NCI-H748 (cell line): Measurements from ENCODE around the gene PTGES3L.
"Not testable (repeated sequence)": the region's sequence is repeated elsewhere in the genome, so short reads cannot be mapped to it uniquely, and the experiment has no call there.

ENCODE experiments used
- DNase-seq: peaks from one replicate; lab custom pipeline; 2025; ENCODE audit not compliant: unreplicated experiment; lab: John Stamatoyannopoulos, UW

The PTGES3L gene

DNA sequence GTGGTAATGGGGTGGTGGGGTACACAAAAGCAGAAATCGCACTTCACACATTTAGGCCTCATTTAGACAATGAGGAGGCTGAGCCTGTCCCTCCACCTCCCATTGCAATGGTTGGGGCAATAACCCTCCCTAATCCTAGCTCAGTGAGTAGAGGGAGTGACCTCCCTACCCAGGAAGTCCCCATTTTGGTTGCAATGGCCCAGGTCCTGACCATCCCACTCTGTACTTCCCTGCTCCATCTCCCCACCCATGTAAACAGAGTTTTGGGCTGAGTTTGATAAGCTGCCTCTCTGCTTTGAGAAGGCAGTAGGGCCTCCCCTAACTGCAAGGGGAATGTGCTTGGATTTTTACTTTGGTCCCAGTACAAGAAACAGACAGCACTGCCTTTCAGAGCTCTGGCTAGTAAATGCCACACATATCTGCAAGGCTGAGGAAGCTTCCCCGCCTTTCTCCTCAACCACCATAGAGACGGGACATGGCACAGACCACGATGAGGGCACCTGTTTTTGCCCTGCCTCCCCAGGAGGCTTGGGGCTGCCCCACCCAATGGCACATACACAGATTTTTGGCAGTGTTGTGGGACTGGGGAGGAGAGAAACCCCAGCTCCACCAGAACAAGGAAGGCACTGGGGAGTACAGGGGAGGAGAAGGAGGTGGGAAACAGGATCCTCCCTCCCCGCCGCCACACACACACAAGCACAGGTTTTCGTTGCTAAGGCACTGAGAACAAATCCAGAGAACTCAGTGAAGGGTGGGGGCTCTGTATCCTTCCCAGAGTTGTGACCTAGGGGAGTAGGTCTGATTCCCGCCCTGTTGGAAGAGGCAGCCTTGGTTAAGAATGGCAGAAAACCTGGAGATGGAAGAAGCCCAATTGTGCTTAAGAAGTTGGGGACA lies 35.0 kb upstream of the PTGES3L start:
- DNase-seq, result no peak

DNA sequence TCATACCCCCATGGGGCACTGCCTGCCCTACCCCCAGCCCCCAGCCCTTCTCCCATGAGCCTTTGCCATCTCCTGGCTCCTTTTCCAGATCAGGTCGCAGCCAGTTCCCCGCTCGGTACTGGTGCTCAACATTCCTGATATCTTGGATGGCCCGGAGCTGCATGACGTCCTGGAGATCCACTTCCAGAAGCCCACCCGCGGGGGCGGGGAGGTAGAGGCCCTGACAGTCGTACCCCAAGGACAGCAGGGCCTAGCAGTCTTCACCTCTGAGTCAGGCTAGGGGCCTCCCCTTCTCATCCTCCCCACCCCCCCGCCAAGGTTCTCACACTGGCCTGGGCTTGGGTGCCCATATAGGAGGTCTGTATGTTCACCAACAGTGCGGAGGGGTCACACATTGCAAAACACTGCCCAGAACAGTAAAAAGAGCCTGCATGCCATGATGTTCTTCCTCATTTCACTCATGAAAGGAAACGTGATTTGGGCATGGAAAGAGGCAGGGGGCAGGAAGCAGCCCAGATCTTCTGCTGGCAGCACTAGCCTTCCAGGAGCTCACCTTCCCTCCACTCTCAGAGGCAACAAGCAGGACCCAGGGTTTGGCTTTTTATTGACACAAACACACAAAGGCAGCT lies 34.3 kb upstream of the PTGES3L start:
- DNase-seq, result no peak

GRCh38 chr17:43013296-43013695 lies 33.4 kb upstream of the PTGES3L start:
- no peak for DNase-seq

- DNase-seq, result no peak
These were observed 32.0 kb upstream of the PTGES3L start for GRCh38 chr17:43011728-43012472.

DNA sequence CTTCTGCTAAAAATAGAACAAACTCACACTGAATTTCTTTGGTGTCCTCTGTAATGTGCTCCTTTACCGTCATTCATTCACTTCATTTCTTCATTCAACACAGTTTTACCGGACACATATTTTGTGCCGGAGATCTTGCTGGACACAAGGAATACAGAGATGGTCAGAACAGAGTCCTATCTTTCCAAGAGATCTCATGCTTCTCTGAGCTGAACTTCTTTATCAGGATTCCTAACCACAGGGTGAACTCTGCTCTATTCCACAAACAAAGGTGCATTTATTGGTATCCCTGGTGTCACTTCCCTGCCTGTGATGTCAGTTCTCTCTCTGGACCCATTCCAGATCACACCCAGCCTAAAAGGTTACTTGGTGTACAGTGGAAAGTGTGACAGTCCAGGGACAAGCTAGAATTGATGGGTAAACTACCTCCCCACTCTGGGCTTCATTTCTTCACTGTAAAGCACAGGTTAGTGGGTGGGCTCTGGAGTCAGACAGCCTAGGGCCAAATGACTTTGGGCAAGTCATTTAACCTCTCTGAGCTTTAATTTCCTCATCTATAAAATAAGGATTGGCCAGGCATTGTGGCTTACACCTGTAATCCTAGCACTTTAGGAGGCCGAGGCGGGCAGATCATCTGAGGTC lies 30.9 kb upstream of the PTGES3L start:
- DNase-seq, result no peak

- DNase-seq, result peak; percentile 69
These were observed 27.0 kb upstream of the PTGES3L start, which contains the start of gene IFI35 for GRCh38 chr17:43006639-43007551. Gene IFI35 (plus strand): TSS chr17:43006784. CDS start chr17:43006948, 164 bp downstream.

DNA sequence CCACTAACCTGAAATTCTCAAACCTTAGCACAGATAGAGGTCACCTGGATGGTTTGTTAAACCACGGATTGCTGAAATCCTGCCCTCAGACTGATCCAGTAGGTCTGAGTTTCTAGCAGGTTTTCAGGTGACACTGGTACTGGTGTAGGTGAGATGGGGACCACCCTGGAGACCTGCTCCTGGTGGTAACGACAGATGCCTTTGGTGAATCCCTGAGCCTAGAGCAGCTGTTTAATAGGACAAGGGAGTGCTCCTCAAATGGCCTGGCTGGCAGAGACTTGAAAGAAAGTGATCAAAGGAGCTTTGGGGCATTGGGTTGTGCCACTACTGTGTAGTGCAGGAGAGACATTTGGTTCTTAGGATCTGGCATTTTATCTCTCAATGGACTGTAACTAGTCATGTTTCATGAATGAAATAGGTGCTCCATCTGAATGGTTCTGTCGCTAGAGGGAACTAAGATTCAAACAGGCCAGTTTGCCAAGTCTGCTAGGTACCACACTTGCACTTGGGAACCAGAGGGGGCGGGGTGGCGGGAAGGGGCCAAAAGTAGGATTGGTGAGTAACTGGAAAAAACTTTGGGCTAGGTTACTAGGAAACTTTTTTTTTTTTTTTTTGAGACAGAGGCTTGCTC lies 23.8 kb upstream of the PTGES3L start:
- DNase-seq, result no peak

GRCh38 chr17:43000894-43001293 lies 21.0 kb upstream of the PTGES3L start:
- DNase-seq, result not testable (repeated sequence)

DNA sequence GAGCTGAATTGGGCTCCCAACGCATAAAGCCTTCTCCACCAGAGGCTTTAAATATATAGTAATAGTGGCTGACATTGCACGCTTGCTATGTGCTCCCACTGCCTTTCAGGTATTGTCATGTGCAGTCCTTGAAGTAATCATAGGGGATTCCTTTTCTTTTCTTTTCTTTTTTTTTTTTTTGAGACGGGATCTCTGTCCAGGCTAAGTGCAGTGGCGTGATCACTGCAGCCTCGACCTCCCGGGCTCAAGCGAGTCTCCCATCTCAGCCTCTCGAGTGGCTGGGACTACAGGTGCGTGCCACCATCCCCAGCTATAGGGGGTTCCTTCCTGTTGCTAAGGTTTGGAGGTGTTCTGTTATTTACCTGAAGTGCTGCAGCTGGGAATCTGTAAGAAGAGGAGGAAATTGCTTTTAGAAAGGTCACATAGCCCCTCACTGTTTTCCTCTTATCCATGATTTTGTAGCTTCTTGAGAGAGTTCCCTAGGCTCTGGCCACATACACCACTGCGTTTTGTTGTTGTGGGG lies 19.2 kb upstream of the PTGES3L start:
- DNase-seq, result no peak

GRCh38 chr17:42997984-42998938 lies 18.4 kb upstream of the PTGES3L start, which contains the start of gene RPL27:
Gene RPL27 (plus strand): TSS chr17:42998419. CDS start chr17:42998751, 332 bp downstream.
- DNase-seq, result peak; percentile 100

DNA sequence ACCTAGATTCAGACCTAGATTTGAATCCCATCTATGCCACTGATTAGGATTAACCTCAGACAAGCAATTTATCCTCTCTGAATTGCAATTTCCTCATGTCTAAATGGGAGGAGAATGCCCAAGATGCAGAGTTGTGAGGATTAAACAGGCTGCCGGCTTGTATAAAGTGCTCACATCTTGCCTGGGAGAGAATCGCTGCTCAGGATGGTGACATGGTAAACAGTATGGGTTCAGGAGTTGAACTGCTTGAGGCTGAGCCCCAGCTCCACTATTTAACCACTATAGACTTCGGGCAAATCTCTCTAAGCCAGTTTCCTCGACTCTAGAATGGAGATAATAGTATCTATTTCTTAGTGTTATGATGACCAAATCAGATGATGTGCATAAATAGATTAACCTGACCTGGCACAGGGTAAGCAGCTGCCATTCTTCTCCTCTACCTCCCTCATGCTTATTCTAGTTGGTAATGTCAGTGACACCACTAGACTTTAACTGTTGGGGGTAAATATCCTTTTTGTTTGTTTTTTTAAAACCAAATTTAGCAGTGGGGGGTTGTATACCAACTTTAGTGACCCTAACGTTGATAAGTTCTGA lies 17.6 kb upstream of the PTGES3L start:
- DNase-seq, result peak; percentile 40

DNA sequence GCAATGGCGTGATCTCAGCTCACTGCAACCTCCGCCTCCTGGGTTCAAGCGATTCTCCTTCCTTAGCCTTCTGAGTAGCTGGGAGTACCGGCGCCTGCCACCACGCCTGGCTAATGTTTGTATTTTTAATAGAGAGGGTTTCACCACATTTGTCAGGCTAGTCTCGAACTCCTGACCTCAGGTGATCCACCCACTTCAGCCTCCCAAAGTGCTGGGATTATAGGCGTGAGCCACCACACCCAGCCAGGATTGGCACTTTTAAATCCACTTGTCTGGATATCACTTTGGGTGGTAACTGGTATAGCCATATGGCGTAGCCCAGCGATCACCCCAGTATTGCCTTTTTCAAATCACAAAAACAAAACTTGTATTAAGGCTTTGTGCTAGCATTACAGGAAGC lies 14.0 kb upstream of the PTGES3L start:
- not testable (repeated sequence) for DNase-seq

DNA sequence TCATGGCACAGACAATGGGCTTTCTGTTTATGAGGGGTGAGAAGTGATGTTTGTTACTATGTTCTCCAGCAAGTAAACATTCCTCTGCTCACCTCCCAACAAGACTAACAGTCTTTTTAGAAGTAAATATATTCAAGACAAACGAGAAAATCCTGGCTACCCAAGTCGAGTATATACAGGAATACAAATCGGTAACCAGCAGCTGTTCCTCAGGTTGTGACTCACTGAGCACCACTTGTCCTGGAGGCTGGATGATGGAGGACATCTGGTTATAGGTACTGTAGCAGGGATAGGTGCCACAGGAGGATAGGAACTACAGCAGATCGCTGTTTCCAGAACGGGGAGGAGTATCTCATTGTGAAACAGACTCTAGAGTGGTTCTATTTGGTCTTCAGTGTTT lies 13.0 kb upstream of the PTGES3L start:
- no peak for DNase-seq

GRCh38 chr17:42991471-42991870 lies 11.6 kb upstream of the PTGES3L start:
- no peak for DNase-seq

DNA sequence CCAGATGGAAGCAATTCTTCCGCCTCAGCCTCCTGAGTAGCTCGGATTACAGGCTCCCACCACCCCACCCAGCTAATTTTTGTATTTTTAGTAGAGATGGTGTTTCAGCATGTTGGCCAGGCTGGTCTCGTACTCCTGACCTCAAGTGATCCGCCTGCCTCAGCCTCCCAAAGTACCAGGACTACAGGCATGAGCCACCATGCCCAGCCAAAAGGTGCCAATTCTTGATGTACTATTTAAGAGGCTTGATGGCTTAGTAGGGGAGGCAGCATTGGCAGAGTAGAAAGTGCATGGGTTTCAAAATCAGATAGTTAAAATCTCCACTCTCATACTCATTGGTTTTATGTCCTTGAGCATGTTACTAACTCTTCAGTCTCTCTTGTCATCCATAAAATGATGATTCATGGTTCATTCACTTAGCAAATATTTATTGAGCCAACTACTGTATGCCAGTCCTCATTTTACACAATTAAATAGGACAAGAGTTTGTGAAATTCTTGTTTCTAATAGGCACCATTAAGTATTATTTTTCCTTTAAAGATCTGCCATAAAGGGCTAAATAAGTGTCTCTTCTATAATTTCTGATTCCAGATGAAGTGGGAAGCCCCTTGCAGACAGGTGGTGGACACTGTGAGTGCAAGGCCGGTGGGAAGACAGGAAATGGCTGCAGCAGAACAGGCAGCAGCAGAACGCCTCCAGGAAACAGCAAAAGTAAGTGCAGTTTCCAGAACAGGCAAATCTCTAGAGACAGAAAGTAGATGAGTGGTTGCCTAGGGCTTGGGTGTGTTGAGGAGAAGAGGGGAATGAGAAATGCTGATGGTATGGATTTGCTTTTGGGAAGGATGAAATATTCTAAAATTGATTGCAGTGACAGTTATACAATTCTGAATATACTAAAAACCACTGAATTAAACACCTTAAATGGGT lies 10.1 kb upstream of the PTGES3L start:
- DNase-seq, result no peak

DNA sequence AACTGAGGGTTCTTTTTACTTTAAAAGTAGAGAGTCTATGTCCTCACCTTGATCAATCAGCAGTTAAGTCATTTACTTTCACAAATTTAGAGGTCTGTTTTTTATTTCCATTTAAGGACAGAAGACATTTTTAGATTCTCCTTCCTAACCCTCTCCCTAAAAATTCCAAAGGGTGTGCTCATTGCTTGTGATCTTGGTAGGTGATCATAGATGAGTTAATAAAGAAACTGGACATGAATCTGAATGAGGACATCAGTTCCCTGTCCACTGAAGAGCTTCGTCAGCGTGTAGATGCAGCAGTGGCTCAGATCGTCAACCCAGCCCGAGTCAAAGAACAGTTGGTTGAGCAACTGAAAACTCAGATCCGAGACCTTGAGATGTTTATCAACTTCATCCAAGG lies 9.3 kb upstream of the PTGES3L start:
- DNase-seq, result no peak

- no peak for DNase-seq
These were observed 5.3 kb upstream of the PTGES3L start for GRCh38 chr17:42985225-42985624.
